IMR-90 (cell line): ENCODE measurements around the gene TULP4. TPM values are rescaled to one million over a fixed set of nuclear protein-coding genes. Genes with fewer than 3 reads are reported as not detected.
"Not testable (repeated sequence)": the region's sequence is repeated elsewhere in the genome, so short reads cannot be mapped to it uniquely, and the experiment has no call there.

Experiments
- ATAC-seq: fragments of 200-7000 bp; cut with Tn5 transposase; 2 replicates; pipeline ENCODE4 v1.9.1; 2020; ENCODE audit warnings: low read depth, mild to moderate bottlenecking, moderate library complexity
- BruUV-seq: library from RNA; stranded (reverse); fragments of 400-500 nt; replicated peaks from 2 replicates; lab custom pipeline; 2021; lab: Mats Ljungman, UMichigan
- CTCF ChIA-PET: fragments of 300-600 bp; formaldehyde crosslinking; extraction: SDS; loops from one replicate; lab custom pipeline; 2021; ENCODE audit warnings: antibody characterized with exemption; lab: Yijun Ruan, JAX
- POLR2A ChIA-PET: fragments of 300-600 bp; sonication (Branson Sonifier 250); formaldehyde crosslinking; loops from one replicate; lab custom pipeline; 2022; ENCODE audit warnings: antibody characterized with exemption; ENCODE audit not compliant: unreplicated experiment; lab: Charles Lee
- DNase-seq: peaks from one replicate; pipeline ENCODE4 v3.0.0; 2013
- H2AFZ ChIP-seq: replicated peaks from 2 replicates; pipeline ENCODE3; 2013; ENCODE audit warnings: low read length, mild to moderate bottlenecking; ENCODE audit not compliant: poor library complexity
- H2AK5ac ChIP-seq: 2 replicates; pipeline ENCODE4 v1.6.1; 2013; ENCODE audit warnings: low read depth, low read length, inconsistent platforms
- H2AK9ac ChIP-seq: replicated peaks from 2 replicates; pipeline ENCODE3; 2013; ENCODE audit warnings: mild to moderate bottlenecking, low read depth, low read length, moderate library complexity; ENCODE audit not compliant: poor library complexity
- H2BK120ac ChIP-seq: 2 replicates; pipeline ENCODE4 v1.6.1; 2013; ENCODE audit warnings: low read depth, low read length, inconsistent platforms
- H2BK15ac ChIP-seq: 3 replicates; pipeline ENCODE4 v1.6.1; 2013; ENCODE audit warnings: low read depth, low read length, inconsistent platforms
- H2BK20ac ChIP-seq: 2 replicates; pipeline ENCODE4 v1.6.1; 2013; ENCODE audit warnings: low read depth, mild to moderate bottlenecking, inconsistent platforms, low read length, moderate library complexity
- H2BK5ac ChIP-seq: 2 replicates; pipeline ENCODE4 v1.6.1; 2013; ENCODE audit warnings: mild to moderate bottlenecking, low read depth, low read length, inconsistent platforms; ENCODE audit not compliant: poor library complexity, severe bottlenecking
- H3K14ac ChIP-seq: replicated peaks from 2 replicates; pipeline ENCODE4 v1.6.1; 2013; ENCODE audit warnings: low read depth, low read length, inconsistent platforms
- H3K18ac ChIP-seq: 2 replicates; pipeline ENCODE4 v1.6.1; 2013; ENCODE audit warnings: low read depth, low read length, control low read depth
- H3K23ac ChIP-seq: 2 replicates; pipeline ENCODE4 v1.6.1; 2013; ENCODE audit warnings: low read depth, low read length, inconsistent platforms
- H3K27ac ChIP-seq: 2 replicates; pipeline ENCODE4 v1.5.1; 2013; ENCODE audit warnings: mild to moderate bottlenecking, control low read depth, low read length; ENCODE audit not compliant: insufficient read depth
- H3K27me3 ChIP-seq: 2 replicates; pipeline ENCODE4 v1.6.1; 2013; ENCODE audit warnings: low read length; ENCODE audit not compliant: control insufficient read depth, insufficient read depth
- H3K36me3 ChIP-seq: 2 replicates; pipeline ENCODE4 v1.6.1; 2013; ENCODE audit warnings: low read length, mixed read lengths; ENCODE audit not compliant: control insufficient read depth, insufficient read depth
- H3K4ac ChIP-seq: 2 replicates; pipeline ENCODE4 v1.6.1; 2013; ENCODE audit warnings: low read depth, low read length, inconsistent platforms
- H3K4me1 ChIP-seq: 2 replicates; pipeline ENCODE4 v1.6.1; 2013; ENCODE audit warnings: low read length, mixed read lengths; ENCODE audit not compliant: control insufficient read depth, insufficient read depth
- H3K4me2 ChIP-seq: 2 replicates; pipeline ENCODE4 v1.6.1; 2013; ENCODE audit warnings: low read depth, mild to moderate bottlenecking, control low read depth, low read length, moderate library complexity
- H3K4me3 ChIP-seq: 2 replicates; pipeline ENCODE4 v1.5.1; 2013; ENCODE audit warnings: low read depth, mild to moderate bottlenecking, control low read depth, low read length, moderate library complexity; ENCODE audit not compliant: insufficient read depth
- H3K56ac ChIP-seq: 2 replicates; pipeline ENCODE4 v1.6.1; 2013; ENCODE audit warnings: low read length, inconsistent platforms; ENCODE audit not compliant: insufficient read depth; ENCODE audit errors: extremely low read depth
- H3K79me1 ChIP-seq, 2 experiments: 2 replicates each; pipeline ENCODE4 v1.6.1; 2013; ENCODE audit warnings: low read length in 2 of 2, inconsistent platforms in 1 of 2, low read depth in 1 of 2
- H3K9ac ChIP-seq: 2 replicates; pipeline ENCODE4 v1.6.1; 2013; ENCODE audit warnings: low read depth, low read length, control low read depth
- H3K9me1 ChIP-seq: 2 replicates; pipeline ENCODE4 v1.6.1; 2013; ENCODE audit warnings: low read length, inconsistent platforms; ENCODE audit not compliant: insufficient read depth
- H3K9me3 ChIP-seq: 2 replicates; pipeline ENCODE4 v1.6.1; 2013; ENCODE audit warnings: low read length; ENCODE audit not compliant: control insufficient read depth, insufficient read depth
- H4K20me1 ChIP-seq: 2 replicates; pipeline ENCODE4 v1.6.1; 2013; ENCODE audit warnings: low read length, inconsistent platforms; ENCODE audit not compliant: insufficient read depth
- H4K5ac ChIP-seq: 2 replicates; pipeline ENCODE4 v1.6.1; 2013; ENCODE audit warnings: mild to moderate bottlenecking, low read depth, low read length, control low read depth
- H4K8ac ChIP-seq, 2 experiments: 2 replicates each; pipeline ENCODE4 v1.6.1; 2013; ENCODE audit warnings: low read depth in 2 of 2, low read length in 2 of 2, control low read depth in 1 of 2, inconsistent platforms in 1 of 2
- H4K91ac ChIP-seq: 2 replicates; pipeline ENCODE4 v1.6.1; 2013; ENCODE audit warnings: low read depth, low read length, inconsistent platforms; ENCODE audit not compliant: insufficient read depth
- WGBS, 2 experiments: methylation state at CpG; one replicate each; pipeline versions ENCODE4 v1.1.5 to v1.1.7; 2013; ENCODE audit warnings: missing lambda C conversion rate in 2 of 2; ENCODE audit not compliant: insufficient read length in 1 of 2; ENCODE audit errors: extremely low coverage in 2 of 2; 5-methylcytosine and 5-hydroxymethylcytosine counted together
- dilution Hi-C: fragments of 300-500 bp; cut with HindIII; formaldehyde crosslinking; loops from one replicate; pipeline ENCODE4 v1.14.3; 2018; ENCODE audit warnings: low sequenced_read_pairs; ENCODE audit not compliant: unreplicated experiment
- in situ Hi-C: fragments of 300-500 bp; cut with MboI; formaldehyde crosslinking; loops from 3 replicates; pipeline ENCODE4 v1.14.3; 2019; ENCODE audit warnings: low sequenced_read_pairs, inconsistent platforms, mixed read lengths
- intact Hi-C: fragments of 100-400 bp; cut with micrococcal nuclease; formaldehyde crosslinking; loops from 2 replicates; pipeline ENCODE4 v1.10.0; 2022
- polyA plus RNA-seq, 3 experiments: library from polyadenylated mRNA; depleted of rRNA; stranded (reverse); fragments of >200 nt; gene quantifications; 2 replicates each; pipeline ENCODE4 v1.2.3, GENCODE V29; 2012; ENCODE audit warnings: low replicate concordance in 1 of 3
- total RNA-seq: library from RNA; depleted of rRNA; stranded (reverse); fragments of >200 nt; gene quantifications from 2 replicates; pipeline ENCODE4 v1.2.3, GENCODE V29; 2012

The TULP4 gene
- total and polyA plus RNA-seq, 2 of the 4 experiments (the other 2 are of a cell fraction): 8.1 to 30.6 TPM

DNA sequence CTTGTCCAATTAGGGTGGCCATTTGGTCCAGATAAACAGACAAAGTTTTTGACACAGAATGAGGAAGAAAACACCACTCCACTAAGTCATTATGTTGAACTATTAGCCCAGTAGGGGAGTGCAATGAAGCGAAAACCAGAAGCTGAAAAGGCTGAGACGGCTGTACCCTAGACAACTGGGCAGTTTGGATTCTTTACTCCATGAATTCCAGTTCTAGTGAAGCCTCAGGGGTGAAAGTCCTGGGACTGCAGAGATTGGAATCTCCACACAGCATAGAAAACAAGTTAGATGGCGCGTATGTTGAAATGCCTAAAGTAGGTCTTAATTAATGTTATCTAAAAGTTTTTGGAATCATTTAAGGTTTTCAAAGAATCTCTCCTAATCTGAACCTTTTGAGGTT lies 10.7 kb upstream of the TULP4 start:
- H3K4me2 ChIP-seq, H4K20me1 ChIP-seq, H3K36me3 ChIP-seq, dilution Hi-C loops, H3K27ac ChIP-seq, H2AFZ ChIP-seq, H2BK20ac ChIP-seq, H3K18ac ChIP-seq, CTCF ChIA-PET, ATAC-seq, H3K9me1 ChIP-seq, intact Hi-C loops, H3K9ac ChIP-seq, H2BK5ac ChIP-seq, POLR2A ChIA-PET, H3K56ac ChIP-seq, in situ Hi-C loops, H3K4me1 ChIP-seq, H3K4me3 ChIP-seq, DNase-seq, H2BK15ac ChIP-seq, H3K23ac ChIP-seq, H3K9me3 ChIP-seq, H3K27me3 ChIP-seq, H2AK9ac ChIP-seq, H2BK120ac ChIP-seq, H3K4ac ChIP-seq, BruUV-seq, H4K8ac ChIP-seq, H4K5ac ChIP-seq, H4K91ac ChIP-seq, H2AK5ac ChIP-seq, H3K14ac ChIP-seq: not testable (repeated sequence)
- WGBS, 2 experiments: no CpG with 5 or more reads among the region's 4 CpGs
- H3K79me1 ChIP-seq: peaks cover 0 to 13% of the 10 kb centered on the region in 2 experiments; a peak in 3 of 4 replicates

DNA sequence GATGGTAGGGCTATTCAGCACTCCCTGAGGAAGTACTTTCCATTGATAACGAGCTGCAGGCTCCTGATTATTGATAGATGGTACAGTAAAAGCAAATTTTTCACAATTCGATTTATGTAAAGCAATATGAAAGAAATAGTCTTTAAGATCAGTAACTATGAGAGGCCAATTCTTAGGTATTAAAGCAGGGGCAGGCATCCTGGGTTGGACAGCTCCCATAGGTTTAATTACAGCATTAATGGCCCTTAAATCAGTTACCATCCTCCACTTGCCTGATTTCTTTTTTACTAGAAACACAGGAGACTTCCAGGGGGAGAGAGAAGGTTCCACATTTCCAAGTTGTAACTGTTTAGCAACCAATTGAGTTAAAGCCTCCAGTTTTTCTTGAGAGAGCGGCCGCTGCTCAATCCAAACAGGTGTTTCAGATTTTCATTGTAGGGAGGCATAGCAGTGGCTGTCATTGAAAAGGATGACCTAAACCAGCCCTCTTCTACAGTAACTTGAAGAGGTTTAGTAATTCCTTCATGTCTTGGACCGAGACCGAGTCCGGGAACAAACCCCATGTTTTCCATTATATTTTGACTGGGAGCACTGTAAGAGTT lies 10.0 kb upstream of the TULP4 start:
- H3K9me1 ChIP-seq, ATAC-seq, H2BK15ac ChIP-seq, H2BK20ac ChIP-seq, in situ Hi-C loops, H3K14ac ChIP-seq, H3K23ac ChIP-seq, dilution Hi-C loops, H3K4me1 ChIP-seq, H2BK5ac ChIP-seq, H3K27ac ChIP-seq, H3K4ac ChIP-seq, H3K36me3 ChIP-seq, H2AK5ac ChIP-seq, H4K20me1 ChIP-seq, H2AFZ ChIP-seq, CTCF ChIA-PET, DNase-seq, H3K4me2 ChIP-seq, H3K18ac ChIP-seq, BruUV-seq, H3K56ac ChIP-seq, H3K9me3 ChIP-seq, H3K9ac ChIP-seq, H2AK9ac ChIP-seq, H3K27me3 ChIP-seq, H2BK120ac ChIP-seq, intact Hi-C loops, H4K8ac ChIP-seq, H3K4me3 ChIP-seq, POLR2A ChIA-PET, H4K5ac ChIP-seq, H4K91ac ChIP-seq: not testable (repeated sequence)
- WGBS, 2 experiments: 83% methylated on average over 1 of the region's 7 CpGs; no CpG with 5 or more reads in 1 of the 2 experiments
- peaks cover 0 to 13% of the 10 kb centered on the region in 2 experiments; a peak in 2 of 4 replicates for H3K79me1 ChIP-seq
